ENCODE data around the gene TTC33.
"Not testable (repeated sequence)": the region's sequence is repeated elsewhere in the genome, so short reads cannot be mapped to it uniquely, and the experiment has no call there.

Gene TTC33

GRCh38 chr5:40716000-40716399 lies 39.8 kb downstream of the TTC33 start:
- peak in 1 of 2 experiments; percentile 15 for DNase-seq

GRCh38 chr5:40714001-40714400 lies 41.8 kb downstream of the TTC33 start:
- DNase-seq = no peak

GRCh38 chr5:40710575-40710974 lies 45.2 kb downstream of the TTC33 start:
- DNase-seq = not testable (repeated sequence)

GRCh38 chr5:40705484-40705883 lies 50.3 kb downstream of the TTC33 start:
- not testable (repeated sequence) for DNase-seq

- not testable (repeated sequence) for DNase-seq
These were observed 53.7 kb downstream of the TTC33 start for GRCh38 chr5:40702027-40702426.

- no peak for DNase-seq
These were observed 55.5 kb downstream of the TTC33 start for GRCh38 chr5:40700116-40700782.

- DNase-seq = no peak
These were observed 61.3 kb downstream of the TTC33 start for GRCh38 chr5:40694433-40694832.

- no peak for DNase-seq
These were observed 63.9 kb downstream of the TTC33 start for GRCh38 chr5:40691894-40692293.

GRCh38 chr5:40690267-40690666 lies 65.5 kb downstream of the TTC33 start:
- no peak for DNase-seq

- DNase-seq = no peak
These were observed 66.3 kb downstream of the TTC33 start for GRCh38 chr5:40689438-40689837.

- DNase-seq = no peak
These were observed 66.8 kb downstream of the TTC33 start for GRCh38 chr5:40688996-40689395.

GRCh38 chr5:40688127-40688761 lies 67.5 kb downstream of the TTC33 start:
- peak; percentile 56 to 89 for DNase-seq

- no peak for DNase-seq
These were observed 68.4 kb downstream of the TTC33 start for GRCh38 chr5:40687321-40687720.

- DNase-seq = no peak
These were observed 69.7 kb downstream of the TTC33 start for GRCh38 chr5:40685976-40686486.

- DNase-seq = no peak
These were observed 70.6 kb downstream of the TTC33 start for GRCh38 chr5:40685193-40685592.

GRCh38 chr5:40683305-40683704 lies 72.5 kb downstream of the TTC33 start:
- no peak for DNase-seq

- no peak for DNase-seq
These were observed 73.4 kb downstream of the TTC33 start for GRCh38 chr5:40682154-40683017.

GRCh38 chr5:40681363-40682153 lies 74.2 kb downstream of the TTC33 start:
- DNase-seq = peak in 1 of 2 experiments; percentile 43

- no peak for DNase-seq
These were observed 74.9 kb downstream of the TTC33 start for GRCh38 chr5:40680741-40681362.

GRCh38 chr5:40679913-40680681 lies 75.7 kb downstream of the TTC33 start, which contains the start of gene PTGER4:
PTGER4 (plus strand) TSS chr5:40679915; CDS start chr5:40680994, 1,079 bp downstream.
- DNase-seq = no peak

Data from NCI-H526 (cell line).